Large intestine (tissue), 3 donors: ENCODE results near the gene FLG. TPM values are rescaled to one million over a fixed set of nuclear protein-coding genes. Genes with fewer than 3 reads are reported as not detected.
"Not testable (repeated sequence)": the region's sequence is repeated elsewhere in the genome, so short reads cannot be mapped to it uniquely, and the experiment has no call there.

Experiments used
- DNase-seq, 2 donors: peaks; one replicate each; pipeline versions ENCODE4 v3.0.0 to v3.0.0-alpha.2; 2013
- H3K27ac ChIP-seq: one replicate; pipeline ENCODE4 v1.5.1; 2013; ENCODE audit warnings: low read length
- H3K27me3 ChIP-seq: 2 replicates; pipeline ENCODE4 v1.6.1; 2013; ENCODE audit warnings: low read length; ENCODE audit not compliant: control insufficient read depth, insufficient read depth
- H3K36me3 ChIP-seq: 2 replicates; pipeline ENCODE4 v1.6.1; 2013; ENCODE audit warnings: low read length; ENCODE audit not compliant: control insufficient read depth, insufficient read depth
- H3K4me1 ChIP-seq: one replicate; pipeline ENCODE4 v1.6.1; 2013; ENCODE audit warnings: low read length; ENCODE audit not compliant: control insufficient read depth, insufficient read depth
- H3K4me3 ChIP-seq: one replicate; pipeline ENCODE4 v1.5.1; 2013; ENCODE audit warnings: low read length
- H3K9me3 ChIP-seq: one replicate; pipeline ENCODE4 v1.6.1; 2013; ENCODE audit warnings: mild to moderate bottlenecking, low read depth, low read length, moderate library complexity; ENCODE audit not compliant: control insufficient read depth
- WGBS: methylation state at CpG from one replicate; pipeline ENCODE4 v1.1.5; 2013; ENCODE audit warnings: low lambda C conversion rate; ENCODE audit not compliant: insufficient coverage; 5-methylcytosine and 5-hydroxymethylcytosine counted together
- polyA plus RNA-seq: library from polyadenylated mRNA; unstranded; fragments of 120-200 nt; gene quantifications from one replicate; pipeline ENCODE4 v1.2.1, GENCODE V29; 2013

The FLG gene
- polyA plus RNA-seq, 1 donor: 0.73 TPM

DNA sequence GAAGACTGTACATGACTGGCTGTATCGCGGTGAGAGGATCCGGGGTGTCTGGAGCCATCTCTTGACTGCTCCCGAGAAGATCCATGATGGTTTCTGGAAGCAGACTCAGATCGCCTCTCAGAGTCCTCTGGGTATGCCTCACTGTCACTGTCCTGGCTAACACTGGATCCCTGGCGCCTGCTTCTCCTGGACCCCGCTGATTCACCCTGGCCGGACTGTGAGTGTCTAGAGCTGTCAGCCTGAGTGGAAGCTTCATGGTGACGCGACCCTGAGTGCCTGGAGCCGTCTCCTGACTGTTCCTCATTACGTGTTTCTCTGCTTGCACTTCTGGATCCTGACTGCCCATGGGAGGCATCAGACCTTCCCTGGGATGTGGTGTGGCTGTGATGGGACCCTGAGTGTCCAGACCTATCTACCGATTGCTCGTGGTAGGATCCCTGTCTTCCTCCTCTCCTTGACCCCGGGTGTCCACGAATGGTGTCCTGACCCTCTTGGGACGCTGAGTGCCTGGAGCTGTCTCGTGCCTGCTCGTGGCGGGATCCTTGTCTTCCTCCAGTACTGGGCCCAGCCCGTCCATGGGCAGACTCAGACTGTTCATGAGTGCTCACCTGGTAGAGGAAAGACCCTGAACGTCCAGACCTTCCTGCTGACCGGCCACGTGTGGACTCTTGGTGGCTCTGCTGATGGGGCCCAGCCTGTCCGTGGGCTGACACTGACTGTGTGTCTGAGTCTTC is 21.7 kb downstream of the FLG start:
- not testable (repeated sequence) for H3K4me3 ChIP-seq, H3K27me3 ChIP-seq, H3K36me3 ChIP-seq, DNase-seq, H3K4me1 ChIP-seq, H3K27ac ChIP-seq, H3K9me3 ChIP-seq
- no CpG with 5 or more reads among the region's 25 CpGs for WGBS

DNA sequence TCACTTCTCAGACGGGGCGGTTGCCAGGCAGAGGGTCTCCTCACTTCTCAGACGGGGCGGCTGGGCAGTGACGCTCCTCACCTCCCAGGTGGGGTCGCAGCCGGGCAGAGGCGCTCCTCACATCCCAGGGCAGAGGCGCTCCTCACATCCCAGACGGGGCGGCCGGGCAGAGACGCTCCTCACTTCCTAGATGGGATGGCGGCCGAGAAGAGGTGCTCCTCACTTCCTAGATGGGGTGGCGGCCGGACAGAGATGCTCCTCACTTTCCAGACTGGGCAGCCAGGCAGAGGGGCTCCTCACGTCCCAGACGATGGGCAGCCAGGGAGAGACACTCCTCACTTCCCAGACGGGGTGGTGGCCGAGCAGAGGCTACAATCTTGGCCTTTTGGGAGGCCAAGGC is 68.6 kb downstream of the FLG start:
- not testable (repeated sequence) for H3K4me1 ChIP-seq, H3K36me3 ChIP-seq, H3K27ac ChIP-seq, H3K4me3 ChIP-seq, DNase-seq, H3K9me3 ChIP-seq, H3K27me3 ChIP-seq
- WGBS: no CpG with 5 or more reads among the region's 21 CpGs

Other genes with a start within 250 kb of the FLG start
- gene TCHHL1, start 236.2 kb downstream of the FLG start, polyA plus RNA-seq: not detected
- 0.22 TPM for gene TCHH, start 209.8 kb downstream of the FLG start, polyA plus RNA-seq
- gene RPTN, start 166.0 kb downstream of the FLG start, polyA plus RNA-seq: not detected
- gene HRNR, start 101.0 kb downstream of the FLG start, polyA plus RNA-seq: 0.12 TPM
- 0.06 TPM for gene FLG2, start 34.8 kb upstream of the FLG start, polyA plus RNA-seq
- gene CRNN, start 89.0 kb upstream of the FLG start, polyA plus RNA-seq: not detected
- gene LCE5A, start 185.6 kb upstream of the FLG start, polyA plus RNA-seq: not detected
- gene CRCT1, start 189.2 kb upstream of the FLG start, polyA plus RNA-seq: not detected
- not detected for gene LCE3E, start 241.5 kb upstream of the FLG start, polyA plus RNA-seq